Measurements from ENCODE around the gene TNFRSF14. TPM values are rescaled to one million over a fixed set of nuclear protein-coding genes. Genes with fewer than 3 reads are reported as not detected.

Gene TNFRSF14
- total and polyA plus RNA-seq, 2 of the 13 experiments (the other 11 are each of a cell fraction or from before 2014, with no cell fraction given) = 11.9 to 49.9 TPM

- no peaks in the 10 kb centered on the region for H3K79me2 ChIP-seq (ENCODE audit: insufficient read depth, low read length)
- H3K4me3 ChIP-seq (replicated peaks in 1 of 3; ENCODE audit: insufficient read depth in 1 of 3, low read depth in 2 of 3, low read length in 3 of 3) = peak overlapping the region in 1 of 3 experiments; percentile 34; a peak in 1 of 6 replicates
- 0 out of 2 replicates have a peak, but pooled peaks cover 4% of the 10 kb centered on the region for H4K20me1 ChIP-seq (ENCODE audit: insufficient read depth, low read length)
- FAIRE-seq = no peak
- no peak overlapping the region for H3K9ac ChIP-seq (ENCODE audit: insufficient read depth, low read depth, low read length)
- H3K4me2 ChIP-seq (ENCODE audit: low read depth, low read length) = peak overlapping the region; percentile 85; the same call in 1 of the 2 replicates
- ChIA-PET POLR2A (no interaction called here), CTCF (ENCODE audit: low intra/inter-chr PET ratio, low total read pairs) (interaction anchor here (1.1 kb wide), 1 partner anchor 24 kb away, joined by 3 read pairs; no protein-coding TSS in a partner anchor)
- DNase-seq (ENCODE audit: low spot score) = no peak
- no TSS peak for BruUV-seq (replicated peaks)
- no peaks in the 10 kb centered on the region for H3K9me3 ChIP-seq (ENCODE audit: low read length)
- peak; percentile 21; the same call in 2 of the 3 replicates for ATAC-seq
- H3K36me3 ChIP-seq (replicated peaks in 1 of 2; ENCODE audit: control insufficient read depth in 1 of 2, insufficient read depth in 2 of 2, low read length in 2 of 2) = no peaks in the 10 kb centered on the region; a peak in 1 of 5 replicates
- in situ Hi-C loops (cut with HindIII; ENCODE audit: extremely low pct_ligation_motif_present, low pct_unique_long_range_greater_than_20kb) (no loop called here), intact Hi-C loops (cut with micrococcal nuclease; ENCODE audit: unreplicated experiment) (loop anchor here (5.0 kb wide), 1 partner anchor 77 kb away; the partner anchor contains the start of gene MMEL1)
- 91% methylated on average over 7 of the region's 19 CpGs for WGBS (ENCODE audit: low lambda C conversion rate)
- H3K4me1 ChIP-seq (ENCODE audit: insufficient read depth, low read length) = peaks cover 44% of the 10 kb centered on the region
- no peak overlapping the region for H2AFZ ChIP-seq (ENCODE audit: low read length)
- H3K27me3 ChIP-seq (ENCODE audit: control insufficient read depth in 1 of 2, insufficient read depth in 2 of 2, low read length in 2 of 2) = no peaks in the 10 kb centered on the region; a peak in 1 of 5 replicates
- no peak overlapping the region for H3K27ac ChIP-seq (ENCODE audit: extremely low read length, insufficient read depth, low read length)
- TF ChIP-seq RORA (CRISPR knock-in tag; IDR thresholded peaks at IDR 0.05) = no peak
- 0 out of 2 replicates have a peak, but pooled peaks have one; percentile 8 for TF ChIP-seq FOXO1 (CRISPR knock-in tag; IDR thresholded peaks at IDR 0.05)
- no peak for TF ChIP-seq SKI (IDR thresholded peaks at IDR 0.05; ENCODE audit: partially characterized antibody)
- TF ChIP-seq SMC3 (IDR thresholded peaks at IDR 0.05; ENCODE audit: low read length) = 0 out of 2 replicates have a peak, but pooled peaks have one; percentile 20
- TF ChIP-seq ZSCAN25 (CRISPR knock-in tag; IDR thresholded peaks at IDR 0.05) = peak; percentile 97
- 0 out of 2 replicates have a peak, but pooled peaks have one; percentile 12 for TF ChIP-seq AHR (CRISPR knock-in tag; IDR thresholded peaks at IDR 0.05)
- TF ChIP-seq PRMT3 (CRISPR knock-in tag; IDR thresholded peaks at IDR 0.05; ENCODE audit: borderline replicate concordance, low read depth) = no peak
- no peak for TF ChIP-seq ZBTB21 (CRISPR knock-in tag; IDR thresholded peaks at IDR 0.05)
- TF ChIP-seq MAX (IDR thresholded peaks at IDR 0.05) = peak; percentile 19; the same call in 1 of the 2 replicates
- TF ChIP-seq MTA1 (CRISPR knock-in tag; IDR thresholded peaks at IDR 0.05; ENCODE audit: borderline replicate concordance) = peak; percentile 37; the same call in 1 of the 2 replicates
- TF ChIP-seq BRF2 (CRISPR knock-in tag; IDR thresholded peaks at IDR 0.05) = no peak
- TF ChIP-seq ZUFSP (CRISPR knock-in tag; IDR thresholded peaks at IDR 0.05; ENCODE audit: borderline replicate concordance) = no peak
- TF ChIP-seq XRCC5 (optimal IDR thresholded peaks at IDR 0.05; ENCODE audit: low read length) = peak; percentile 46
- 0 out of 2 replicates have a peak, but pooled peaks have one; percentile 10 for TF ChIP-seq TRAFD1 (CRISPR knock-in tag; IDR thresholded peaks at IDR 0.05; ENCODE audit: borderline replicate concordance)
- TF ChIP-seq ZNF773 (CRISPR knock-in tag; IDR thresholded peaks at IDR 0.05; ENCODE audit: borderline replicate concordance) = no peak
- no peak for TF ChIP-seq MTERF4 (CRISPR knock-in tag; IDR thresholded peaks at IDR 0.05)
Observed at GRCh38 chr1:2554621-2555387, 1.4 kb upstream of the TNFRSF14 start.

Data from HepG2 (cell line).